Immature natural killer cell (primary cell): ENCODE results near the gene MYH9. TPM values are rescaled to one million over a fixed set of nuclear protein-coding genes. Genes with fewer than 3 reads are reported as not detected.
"Not testable (repeated sequence)": the region's sequence is repeated elsewhere in the genome, so short reads cannot be mapped to it uniquely, and the experiment has no call there.

ENCODE experiments used
- DNase-seq, 3 donors: peaks; one replicate each; pipeline ENCODE4 v3.0.0; 2022; ENCODE audit warnings: mixed read lengths in 1 of 3
- H3K27ac Mint-ChIP-seq, 6 donors: one replicate each; pipeline ENCODE4 v1.8.0; 2020; ENCODE audit warnings: mixed read lengths in 6 of 6, mild to moderate bottlenecking in 5 of 6, inconsistent platforms in 4 of 6, moderate library complexity in 3 of 6
- H3K27me3 Mint-ChIP-seq, 3 donors: one replicate each; pipeline ENCODE4 v1.8.0; 2020 to 2021; ENCODE audit warnings: low read depth in 3 of 3, mild to moderate bottlenecking in 3 of 3, mixed read lengths in 3 of 3, moderate library complexity in 3 of 3, inconsistent platforms in 1 of 3
- H3K36me3 Mint-ChIP-seq, 3 donors: one replicate each; pipeline ENCODE4 v1.8.0; 2020; ENCODE audit warnings: mixed read lengths in 3 of 3, inconsistent platforms in 2 of 3, mild to moderate bottlenecking in 2 of 3
- H3K4me1 Mint-ChIP-seq, 2 donors: one replicate each; pipeline ENCODE4 v1.8.0; 2020; ENCODE audit warnings: inconsistent platforms in 2 of 2, mild to moderate bottlenecking in 2 of 2, mixed read lengths in 2 of 2, moderate library complexity in 1 of 2
- H3K4me3 Mint-ChIP-seq, 5 donors: one replicate each; pipeline ENCODE4 v1.8.0; 2020; ENCODE audit warnings: mild to moderate bottlenecking in 5 of 5, mixed read lengths in 5 of 5, inconsistent platforms in 3 of 5, moderate library complexity in 3 of 5
- H3K9me3 Mint-ChIP-seq, 6 donors: one replicate each; pipeline ENCODE4 v1.8.0; 2020; ENCODE audit warnings: mild to moderate bottlenecking in 6 of 6, mixed read lengths in 6 of 6, inconsistent platforms in 4 of 6, moderate library complexity in 3 of 6
- polyA plus RNA-seq, 3 donors: library from polyadenylated mRNA; unstranded; fragments of 300-500 nt; fragmentation: Illumina TruSeq; gene quantifications; one replicate each; pipeline ENCODE4 v1.2.3, GENCODE V29; 2021

Gene MYH9
- polyA plus RNA-seq, 3 donors from 2014 or later, result 8.7 to 355 (median 40.2) TPM

- not testable (repeated sequence) for H3K9me3 Mint-ChIP-seq, H3K4me3 Mint-ChIP-seq, DNase-seq, H3K27me3 Mint-ChIP-seq
- H3K27ac Mint-ChIP-seq, result peak overlapping the region in 1 of 6 donors; percentile 61
- peaks cover 13 to 63% (median 30%) of the 10 kb centered on the region in 3 donors for H3K36me3 Mint-ChIP-seq
- peaks cover 20 to 21% of the 10 kb centered on the region in 2 donors for H3K4me1 Mint-ChIP-seq
These were observed 124.5 kb downstream of the MYH9 start for GRCh38 chr22:36263216-36263673.

- H3K9me3 Mint-ChIP-seq, DNase-seq, H3K4me3 Mint-ChIP-seq, H3K27me3 Mint-ChIP-seq: not testable (repeated sequence)
- peak overlapping the region in 1 of 6 donors; percentile 61 for H3K27ac Mint-ChIP-seq
- H3K36me3 Mint-ChIP-seq, result peaks cover 12 to 59% (median 33%) of the 10 kb centered on the region in 3 donors
- H3K4me1 Mint-ChIP-seq, result peaks cover 28 to 29% of the 10 kb centered on the region in 2 donors
These were observed 125.5 kb downstream of the MYH9 start for GRCh38 chr22:36262307-36262706.

- not testable (repeated sequence) for H3K27me3 Mint-ChIP-seq, H3K9me3 Mint-ChIP-seq, DNase-seq, H3K4me3 Mint-ChIP-seq
- H3K36me3 Mint-ChIP-seq, result peaks cover 6 to 53% (median 30%) of the 10 kb centered on the region in 3 donors
- H3K27ac Mint-ChIP-seq, result peak overlapping the region in 1 of 6 donors; percentile 28
- peaks cover 34% of the 10 kb centered on the region in 2 donors for H3K4me1 Mint-ChIP-seq
These were observed 126.1 kb downstream of the MYH9 start for GRCh38 chr22:36261675-36262074.

GRCh38 chr22:36259615-36260300, 128.0 kb downstream of the MYH9 start:
- Mint-ChIP-seq H3K36me3 (peaks cover 8 to 50% (median 26%) of the 10 kb centered on the region in 3 donors), H3K4me1 (peaks cover 48 to 53% of the 10 kb centered on the region in 2 donors), H3K27me3 (peaks cover 0 to 2% (median 0%) of the 10 kb centered on the region in 3 donors), H3K27ac (peak overlapping the region in 5 of 6 donors; percentile 81 to 96 (median 91)), H3K4me3 (peak overlapping the region in 2 of 5 donors; percentile 1 to 18), H3K9me3 (no peaks in the 10 kb centered on the region)
- no peak for DNase-seq

DNA sequence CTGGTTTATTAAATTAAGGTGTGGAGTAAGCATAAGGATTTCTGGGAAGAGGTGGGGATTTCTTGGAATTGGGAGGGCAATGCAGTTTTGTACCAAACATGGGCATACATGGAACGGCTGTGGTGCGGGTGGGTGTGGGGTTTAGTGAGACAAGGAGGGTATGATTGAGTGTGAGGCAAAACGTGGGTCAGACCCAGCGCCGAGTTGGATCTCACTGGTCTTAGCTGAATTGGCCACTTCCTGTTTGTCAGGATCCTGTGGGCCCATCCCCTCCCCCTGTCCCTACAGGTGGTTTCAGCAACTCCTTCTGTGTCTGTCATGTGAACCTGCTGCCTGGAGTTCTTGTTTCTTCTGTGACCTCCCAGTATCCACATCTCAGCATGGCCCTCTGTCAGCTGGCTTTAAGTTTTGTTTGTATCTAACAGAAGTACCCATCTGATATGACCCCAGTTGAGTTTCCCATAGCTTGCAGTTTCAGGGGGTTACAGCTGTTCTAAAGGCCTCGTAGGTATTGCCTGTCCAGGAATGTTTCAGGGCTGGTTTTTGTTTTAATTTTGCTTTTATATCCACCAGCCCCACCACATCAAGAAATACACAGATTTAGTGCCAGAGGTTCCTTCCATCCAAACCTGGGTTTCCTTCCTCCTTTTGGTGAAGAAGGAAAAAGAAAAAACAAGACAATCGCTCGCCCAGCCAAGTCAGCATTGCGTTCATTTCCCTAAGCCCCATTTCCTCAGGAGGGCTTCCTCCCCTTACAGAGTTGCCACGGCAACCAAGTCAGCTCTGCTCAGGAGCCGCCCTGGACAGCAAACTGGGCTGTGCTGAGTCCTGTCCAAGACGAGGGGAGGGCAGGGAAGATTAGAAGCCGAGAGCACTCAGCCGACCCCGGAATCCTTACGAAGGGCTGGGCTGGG, 128.8 kb downstream of the MYH9 start:
- Mint-ChIP-seq H3K27ac (peak overlapping the region; percentile 81 to 96 (median 89)), H3K9me3 (no peaks in the 10 kb centered on the region), H3K36me3 (peaks cover 8 to 44% (median 23%) of the 10 kb centered on the region in 3 donors), H3K27me3 (peaks cover 0 to 2% (median 0%) of the 10 kb centered on the region in 3 donors), H3K4me1 (peaks cover 53 to 60% of the 10 kb centered on the region in 2 donors), H3K4me3 (peak overlapping the region; percentile 54 to 85 (median 67))
- DNase-seq, result peak; percentile 26 to 58 (median 44)

DNA sequence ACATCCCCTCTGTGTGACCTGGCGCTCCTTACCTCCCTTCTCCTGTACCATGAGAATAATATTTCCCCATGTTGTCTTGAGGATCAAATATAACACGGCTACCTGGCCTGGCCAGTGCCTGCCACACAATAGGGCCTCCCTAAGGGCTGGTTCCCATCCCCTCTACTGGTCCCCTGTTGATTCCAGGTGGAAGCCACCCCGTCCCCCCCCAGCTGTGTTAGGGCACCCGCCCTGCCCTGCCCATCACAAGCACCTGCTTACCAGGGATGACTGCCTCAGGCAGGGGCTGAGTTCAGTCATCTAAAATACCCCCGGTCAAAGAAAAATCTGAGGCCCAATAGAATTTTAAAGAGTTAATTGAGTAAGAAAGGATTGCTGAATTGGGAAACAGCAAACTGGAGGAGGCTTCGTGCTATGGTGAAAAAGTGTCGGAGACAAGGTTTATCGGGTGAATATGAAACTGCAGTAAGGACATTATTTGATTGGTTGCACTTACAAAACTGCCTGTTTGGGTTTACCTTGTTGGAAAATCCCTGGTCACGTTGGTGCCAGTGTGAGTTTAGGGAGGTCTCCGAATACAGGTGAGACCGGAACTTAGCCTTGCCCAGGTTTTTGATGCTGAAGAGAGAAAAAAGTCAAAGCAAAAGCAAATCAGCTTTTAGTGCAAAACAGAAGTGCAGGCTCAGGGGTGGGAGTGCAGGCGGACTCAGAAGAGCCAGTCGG, 129.7 kb downstream of the MYH9 start:
- Mint-ChIP-seq H3K9me3 (no peaks in the 10 kb centered on the region), H3K4me1 (peaks cover 62 to 69% of the 10 kb centered on the region in 2 donors), H3K36me3 (peaks cover 8 to 36% (median 16%) of the 10 kb centered on the region in 3 donors), H3K4me3 (peak overlapping the region; percentile 54 to 85 (median 67)), H3K27me3 (peaks cover 0 to 3% (median 2%) of the 10 kb centered on the region in 3 donors), H3K27ac (peak overlapping the region; percentile 81 to 96 (median 89))
- no peak for DNase-seq

- H3K27ac Mint-ChIP-seq, result peak overlapping the region in 5 of 6 donors; percentile 7 to 91 (median 21)
- peaks cover 2 to 5% (median 3%) of the 10 kb centered on the region in 3 donors for H3K27me3 Mint-ChIP-seq
- no peaks in the 10 kb centered on the region for H3K9me3 Mint-ChIP-seq
- no peak for DNase-seq
- H3K4me1 Mint-ChIP-seq, result peaks cover 70 to 77% of the 10 kb centered on the region in 2 donors
- no peak overlapping the region for H3K4me3 Mint-ChIP-seq
- peaks cover 8 to 35% (median 16%) of the 10 kb centered on the region in 3 donors for H3K36me3 Mint-ChIP-seq
These were observed 130.5 kb downstream of the MYH9 start for GRCh38 chr22:36257308-36257707.

- Mint-ChIP-seq H3K4me3 (peak overlapping the region in 4 of 5 donors; percentile 0 to 38 (median 8)), H3K9me3 (no peaks in the 10 kb centered on the region), H3K4me1 (peaks cover 77 to 81% of the 10 kb centered on the region in 2 donors), H3K27ac (peak overlapping the region; percentile 35 to 70 (median 56)), H3K27me3 (peaks cover 2 to 5% (median 3%) of the 10 kb centered on the region in 3 donors), H3K36me3 (peaks cover 8 to 32% (median 16%) of the 10 kb centered on the region in 3 donors)
- DNase-seq, result no peak
These were observed 131.3 kb downstream of the MYH9 start for GRCh38 chr22:36256478-36256877.

GRCh38 chr22:36255572-36255971, 132.2 kb downstream of the MYH9 start:
- H3K36me3 Mint-ChIP-seq, result peaks cover 8 to 23% (median 13%) of the 10 kb centered on the region in 3 donors
- not testable (repeated sequence) for H3K27me3 Mint-ChIP-seq, DNase-seq, H3K9me3 Mint-ChIP-seq
- H3K4me3 Mint-ChIP-seq, result peak overlapping the region in 3 of 5 donors; percentile 38 to 54 (median 42)
- H3K4me1 Mint-ChIP-seq, result peaks cover 75 to 78% of the 10 kb centered on the region in 2 donors
- peak overlapping the region in 5 of 6 donors; percentile 34 to 70 (median 54) for H3K27ac Mint-ChIP-seq

GRCh38 chr22:36253523-36254490, 134.0 kb downstream of the MYH9 start:
- Mint-ChIP-seq H3K27me3 (peaks cover 2 to 5% (median 3%) of the 10 kb centered on the region in 3 donors), H3K27ac (peak overlapping the region; percentile 91 to 97 (median 95)), H3K36me3 (peaks cover 8 to 16% (median 8%) of the 10 kb centered on the region in 3 donors), H3K9me3 (no peaks in the 10 kb centered on the region), H3K4me1 (peaks cover 62 to 65% of the 10 kb centered on the region in 2 donors), H3K4me3 (peak overlapping the region; percentile 94 to 98 (median 95))
- no peak for DNase-seq

- Mint-ChIP-seq H3K9me3 (no peaks in the 10 kb centered on the region), H3K4me1 (peaks cover 53 to 57% of the 10 kb centered on the region in 2 donors), H3K27me3 (peaks cover 2 to 5% (median 2%) of the 10 kb centered on the region in 3 donors), H3K4me3 (peak within 1 kb of the TSS; percentile 94 to 98 (median 95)), H3K36me3 (peaks cover 0 to 8% (median 8%) of the 10 kb centered on the region in 3 donors), H3K27ac (peak within 1 kb of the TSS; percentile 91 to 97 (median 95))
- peak; percentile 65 to 73 (median 71) for DNase-seq
These were observed 134.8 kb downstream of the MYH9 start, which contains the start of gene APOL1 for GRCh38 chr22:36252754-36253522. Gene APOL1 (plus strand): TSS chr22:36253133. CDS start chr22:36254956, 1,823 bp downstream.
